GM18873 (cell line): ENCODE results near the gene SLC9A5.

Experiments
- ATAC-seq: cut with Tn5 transposase; IDR thresholded peaks from one replicate; pipeline ENCODE4 v1.9.1; 2021; ENCODE audit warnings: mild to moderate bottlenecking, moderate library complexity, moderate number of reproducible peaks; ENCODE audit not compliant: unreplicated experiment, low FRiP score

The SLC9A5 gene

GRCh38 chr16:67302076-67302475 is 53.3 kb downstream of the SLC9A5 start:
- no peak for ATAC-seq

GRCh38 chr16:67302970-67303369 is 54.2 kb downstream of the SLC9A5 start:
- ATAC-seq: no peak

GRCh38 chr16:67304020-67304419 is 55.2 kb downstream of the SLC9A5 start:
- ATAC-seq: no peak

GRCh38 chr16:67305216-67306071 is 56.7 kb downstream of the SLC9A5 start:
- no peak for ATAC-seq

GRCh38 chr16:67310561-67310960 is 61.8 kb downstream of the SLC9A5 start:
- no peak for ATAC-seq

GRCh38 chr16:67311607-67312488 is 63.1 kb downstream of the SLC9A5 start:
- ATAC-seq: peak; percentile 55

- ATAC-seq: no peak
These were observed 63.9 kb downstream of the SLC9A5 start for GRCh38 chr16:67312719-67313118.

GRCh38 chr16:67317853-67318252 is 69.1 kb downstream of the SLC9A5 start:
- no peak for ATAC-seq
